ENCODE data around the gene SLC6A6. TPM values are rescaled to one million over a fixed set of nuclear protein-coding genes. Genes with fewer than 3 reads are reported as not detected.

The SLC6A6 gene
- total RNA-seq, 1 experiment from 2014 or later: 72.6 TPM

- Histone ChIP-seq H3K4me1 (ENCODE audit: insufficient read depth, low read length) (no peaks in the 10 kb centered on the region), H3K23me2 (ENCODE audit: insufficient read length, low read depth, low read length, poor library complexity, severe bottlenecking) (no peaks in the 10 kb centered on the region), H3K56ac (ENCODE audit: insufficient read length, low read depth, low read length) (no peak overlapping the region), H3K27ac (ENCODE audit: insufficient read length, low read depth, low read length) (no peak overlapping the region), H3K79me2 (ENCODE audit: insufficient read depth, low read length) (no peaks in the 10 kb centered on the region), H2BK12ac (ENCODE audit: insufficient read length, low read depth, low read length) (no peak overlapping the region), H3K14ac (ENCODE audit: insufficient read depth, low read length) (no peak overlapping the region), H4K8ac (replicated peaks; ENCODE audit: insufficient read length, low read depth, low read length) (no peak overlapping the region), H3K4ac (ENCODE audit: low read depth, low read length) (no peak overlapping the region), H2BK20ac (ENCODE audit: low read depth, low read length, poor library complexity, severe bottlenecking) (no peak overlapping the region), H3K9ac (ENCODE audit: extremely low read depth, insufficient read length, low read length) (no peak overlapping the region), H4K5ac (ENCODE audit: insufficient read length, low read depth, low read length) (no peak overlapping the region), H2BK5ac (ENCODE audit: insufficient read length, low read length) (no peak overlapping the region), H2AFZ (ENCODE audit: low read length) (no peak overlapping the region), H3T11ph (ENCODE audit: low read length) (no peak overlapping the region), H4K91ac (ENCODE audit: insufficient read length, low read depth, low read length) (no peak overlapping the region), H3K79me1 (ENCODE audit: insufficient read depth, low read depth, low read length, poor library complexity, severe bottlenecking) (no peaks in the 10 kb centered on the region), H3K9me3 (ENCODE audit: control insufficient read depth, low read depth, low read length) (no peaks in the 10 kb centered on the region), H2BK120ac (ENCODE audit: low read depth, low read length, poor library complexity, severe bottlenecking) (no peak overlapping the region), H2AK5ac (ENCODE audit: insufficient read length, low read length) (no peak overlapping the region), H2BK15ac (ENCODE audit: low read depth, low read length) (no peak overlapping the region), H3K18ac (ENCODE audit: insufficient read length, low read depth, low read length) (no peak overlapping the region), H3K27me3 (ENCODE audit: insufficient read depth, low read length) (no peaks in the 10 kb centered on the region), H3K23ac (ENCODE audit: insufficient read length, low read depth, low read length) (no peak overlapping the region), H4K20me1 (ENCODE audit: control insufficient read depth, insufficient read depth, insufficient read length) (no peaks in the 10 kb centered on the region), H3K4me2 (ENCODE audit: insufficient read depth, insufficient read length, low read length) (no peak overlapping the region)
- no peak for DNase-seq
- no peaks in the 10 kb centered on the region; a peak in 1 of 5 replicates for H3K9me3 Mint-ChIP-seq
- H3K4me1 Mint-ChIP-seq: peaks cover 3 to 6% of the 10 kb centered on the region in 2 experiments; a peak in 2 of 4 replicates
- peak overlapping the region in 1 of 3 experiments; percentile 50; a peak in 1 of 7 replicates for H3K27ac Mint-ChIP-seq
- WGBS (ENCODE audit: extremely low coverage, insufficient read length, low lambda C conversion rate): no CpG with 5 or more reads among the region's 8 CpGs
- no peak for TF ChIP-seq CTCF (conservative IDR thresholded peaks at IDR 0.05)
- H3K36me3 Mint-ChIP-seq (ENCODE audit: insufficient read depth in 1 of 3, low read depth in 3 of 3): no peaks in the 10 kb centered on the region
- H3K4me3 Mint-ChIP-seq: no peak overlapping the region
- peaks cover 11% of the 10 kb centered on the region for H3K27me3 Mint-ChIP-seq (ENCODE audit: low read depth)
Observed at GRCh38 chr3:14361068-14361677, 41.2 kb upstream of the SLC6A6 start.

Measured in H9 (cell line).